IMR-90 (cell line): ENCODE results near the gene SLC16A1. TPM values are rescaled to one million over a fixed set of nuclear protein-coding genes. Genes with fewer than 3 reads are reported as not detected.

Experiments used
- ATAC-seq: fragments of 200-7000 bp; cut with Tn5 transposase; 2 replicates; pipeline ENCODE4 v1.9.1; 2020; ENCODE audit warnings: low read depth, mild to moderate bottlenecking, moderate library complexity
- BruUV-seq: library from RNA; stranded (reverse); fragments of 400-500 nt; replicated peaks from 2 replicates; lab custom pipeline; 2021; lab: Mats Ljungman, UMichigan
- CTCF ChIA-PET: fragments of 300-600 bp; formaldehyde crosslinking; extraction: SDS; loops from one replicate; lab custom pipeline; 2021; ENCODE audit warnings: antibody characterized with exemption; lab: Yijun Ruan, JAX
- POLR2A ChIA-PET: fragments of 300-600 bp; sonication (Branson Sonifier 250); formaldehyde crosslinking; loops from one replicate; lab custom pipeline; 2022; ENCODE audit warnings: antibody characterized with exemption; ENCODE audit not compliant: unreplicated experiment; lab: Charles Lee
- DNase-seq: peaks from one replicate; pipeline ENCODE4 v3.0.0; 2013
- H2AFZ ChIP-seq: replicated peaks from 2 replicates; pipeline ENCODE3; 2013; ENCODE audit warnings: low read length, mild to moderate bottlenecking; ENCODE audit not compliant: poor library complexity
- H2AK5ac ChIP-seq: 2 replicates; pipeline ENCODE4 v1.6.1; 2013; ENCODE audit warnings: low read depth, low read length, inconsistent platforms
- H2AK9ac ChIP-seq: replicated peaks from 2 replicates; pipeline ENCODE3; 2013; ENCODE audit warnings: mild to moderate bottlenecking, low read depth, low read length, moderate library complexity; ENCODE audit not compliant: poor library complexity
- H2BK120ac ChIP-seq: 2 replicates; pipeline ENCODE4 v1.6.1; 2013; ENCODE audit warnings: low read depth, low read length, inconsistent platforms
- H2BK15ac ChIP-seq: 3 replicates; pipeline ENCODE4 v1.6.1; 2013; ENCODE audit warnings: low read depth, low read length, inconsistent platforms
- H2BK20ac ChIP-seq: 2 replicates; pipeline ENCODE4 v1.6.1; 2013; ENCODE audit warnings: low read depth, mild to moderate bottlenecking, inconsistent platforms, low read length, moderate library complexity
- H2BK5ac ChIP-seq: 2 replicates; pipeline ENCODE4 v1.6.1; 2013; ENCODE audit warnings: mild to moderate bottlenecking, low read depth, low read length, inconsistent platforms; ENCODE audit not compliant: poor library complexity, severe bottlenecking
- H3K14ac ChIP-seq: replicated peaks from 2 replicates; pipeline ENCODE4 v1.6.1; 2013; ENCODE audit warnings: low read depth, low read length, inconsistent platforms
- H3K18ac ChIP-seq: 2 replicates; pipeline ENCODE4 v1.6.1; 2013; ENCODE audit warnings: low read depth, low read length, control low read depth
- H3K23ac ChIP-seq: 2 replicates; pipeline ENCODE4 v1.6.1; 2013; ENCODE audit warnings: low read depth, low read length, inconsistent platforms
- H3K27ac ChIP-seq: 2 replicates; pipeline ENCODE4 v1.5.1; 2013; ENCODE audit warnings: mild to moderate bottlenecking, control low read depth, low read length; ENCODE audit not compliant: insufficient read depth
- H3K27me3 ChIP-seq: 2 replicates; pipeline ENCODE4 v1.6.1; 2013; ENCODE audit warnings: low read length; ENCODE audit not compliant: control insufficient read depth, insufficient read depth
- H3K36me3 ChIP-seq: 2 replicates; pipeline ENCODE4 v1.6.1; 2013; ENCODE audit warnings: low read length, mixed read lengths; ENCODE audit not compliant: control insufficient read depth, insufficient read depth
- H3K4ac ChIP-seq: 2 replicates; pipeline ENCODE4 v1.6.1; 2013; ENCODE audit warnings: low read depth, low read length, inconsistent platforms
- H3K4me1 ChIP-seq: 2 replicates; pipeline ENCODE4 v1.6.1; 2013; ENCODE audit warnings: low read length, mixed read lengths; ENCODE audit not compliant: control insufficient read depth, insufficient read depth
- H3K4me2 ChIP-seq: 2 replicates; pipeline ENCODE4 v1.6.1; 2013; ENCODE audit warnings: low read depth, mild to moderate bottlenecking, control low read depth, low read length, moderate library complexity
- H3K4me3 ChIP-seq: 2 replicates; pipeline ENCODE4 v1.5.1; 2013; ENCODE audit warnings: low read depth, mild to moderate bottlenecking, control low read depth, low read length, moderate library complexity; ENCODE audit not compliant: insufficient read depth
- H3K56ac ChIP-seq: 2 replicates; pipeline ENCODE4 v1.6.1; 2013; ENCODE audit warnings: low read length, inconsistent platforms; ENCODE audit not compliant: insufficient read depth; ENCODE audit errors: extremely low read depth
- H3K79me1 ChIP-seq, 2 experiments: 2 replicates each; pipeline ENCODE4 v1.6.1; 2013; ENCODE audit warnings: low read length in 2 of 2, inconsistent platforms in 1 of 2, low read depth in 1 of 2
- H3K9ac ChIP-seq: 2 replicates; pipeline ENCODE4 v1.6.1; 2013; ENCODE audit warnings: low read depth, low read length, control low read depth
- H3K9me1 ChIP-seq: 2 replicates; pipeline ENCODE4 v1.6.1; 2013; ENCODE audit warnings: low read length, inconsistent platforms; ENCODE audit not compliant: insufficient read depth
- H3K9me3 ChIP-seq: 2 replicates; pipeline ENCODE4 v1.6.1; 2013; ENCODE audit warnings: low read length; ENCODE audit not compliant: control insufficient read depth, insufficient read depth
- H4K20me1 ChIP-seq: 2 replicates; pipeline ENCODE4 v1.6.1; 2013; ENCODE audit warnings: low read length, inconsistent platforms; ENCODE audit not compliant: insufficient read depth
- H4K5ac ChIP-seq: 2 replicates; pipeline ENCODE4 v1.6.1; 2013; ENCODE audit warnings: mild to moderate bottlenecking, low read depth, low read length, control low read depth
- H4K8ac ChIP-seq, 2 experiments: 2 replicates each; pipeline ENCODE4 v1.6.1; 2013; ENCODE audit warnings: low read depth in 2 of 2, low read length in 2 of 2, control low read depth in 1 of 2, inconsistent platforms in 1 of 2
- H4K91ac ChIP-seq: 2 replicates; pipeline ENCODE4 v1.6.1; 2013; ENCODE audit warnings: low read depth, low read length, inconsistent platforms; ENCODE audit not compliant: insufficient read depth
- CEBPB ChIP-seq: IDR thresholded peaks from 2 replicates; pipeline ENCODE4 v1.6.1; 2012; ENCODE audit warnings: low read depth, low read length, improper control_type of control experiment
- CHD1 ChIP-seq: IDR thresholded peaks from 2 replicates; pipeline ENCODE4 v1.6.1; 2012; ENCODE audit warnings: low read depth, low read length, improper control_type of control experiment
- FOS ChIP-seq: fragments of 150-350 bp; IDR thresholded peaks from 2 replicates; pipeline ENCODE4 v1.6.1; 2016; ENCODE audit warnings: low read depth, low read length
- MAFK ChIP-seq: IDR thresholded peaks from 2 replicates; pipeline ENCODE4 v1.6.1; 2012; ENCODE audit warnings: low read depth, low read length, improper control_type of control experiment
- MAZ ChIP-seq: IDR thresholded peaks from 2 replicates; pipeline ENCODE4 v1.6.1; 2012; ENCODE audit warnings: low read depth, mild to moderate bottlenecking, low read length, improper control_type of control experiment, moderate library complexity, borderline replicate concordance
- MXI1 ChIP-seq: IDR thresholded peaks from 2 replicates; pipeline ENCODE4 v1.6.1; 2012; ENCODE audit warnings: low read depth, mild to moderate bottlenecking, low read length, moderate library complexity, borderline replicate concordance
- NFE2L2 ChIP-seq: fragments of 150-350 bp; IDR thresholded peaks from 2 replicates; pipeline ENCODE4 v1.6.1; 2016; ENCODE audit warnings: low read depth, mild to moderate bottlenecking, low read length
- POLR2A ChIP-seq: IDR thresholded peaks from 2 replicates; pipeline ENCODE4 v1.6.1; 2012; ENCODE audit warnings: mild to moderate bottlenecking, low read depth, low read length
- RCOR1 ChIP-seq: IDR thresholded peaks from 2 replicates; pipeline ENCODE4 v1.6.1; 2012; ENCODE audit warnings: mild to moderate bottlenecking, low read length, improper control_type of control experiment; ENCODE audit not compliant: insufficient replicate concordance
- RFX5 ChIP-seq: IDR thresholded peaks from 2 replicates; pipeline ENCODE4 v1.8.0; 2012; ENCODE audit warnings: low read depth, mild to moderate bottlenecking, low read length, moderate library complexity
- SMC3 ChIP-seq: fragments of 150-350 bp; IDR thresholded peaks from 2 replicates; pipeline ENCODE4 v1.6.1; 2016; ENCODE audit warnings: low read depth, mild to moderate bottlenecking, antibody characterized with exemption, low read length, moderate library complexity
- WGBS, 2 experiments: methylation state at CpG; one replicate each; pipeline versions ENCODE4 v1.1.5 to v1.1.7; 2013; ENCODE audit warnings: missing lambda C conversion rate in 2 of 2; ENCODE audit not compliant: insufficient read length in 1 of 2; ENCODE audit errors: extremely low coverage in 2 of 2; 5-methylcytosine and 5-hydroxymethylcytosine counted together
- dilution Hi-C: fragments of 300-500 bp; cut with HindIII; formaldehyde crosslinking; loops from one replicate; pipeline ENCODE4 v1.14.3; 2018; ENCODE audit warnings: low sequenced_read_pairs; ENCODE audit not compliant: unreplicated experiment
- in situ Hi-C: fragments of 300-500 bp; cut with MboI; formaldehyde crosslinking; loops from 3 replicates; pipeline ENCODE4 v1.14.3; 2019; ENCODE audit warnings: low sequenced_read_pairs, inconsistent platforms, mixed read lengths
- intact Hi-C: fragments of 100-400 bp; cut with micrococcal nuclease; formaldehyde crosslinking; loops from 2 replicates; pipeline ENCODE4 v1.10.0; 2022
- polyA plus RNA-seq, 3 experiments: library from polyadenylated mRNA; depleted of rRNA; stranded (reverse); fragments of >200 nt; gene quantifications; 2 replicates each; pipeline ENCODE4 v1.2.3, GENCODE V29; 2012; ENCODE audit warnings: low replicate concordance in 1 of 3
- total RNA-seq: library from RNA; depleted of rRNA; stranded (reverse); fragments of >200 nt; gene quantifications from 2 replicates; pipeline ENCODE4 v1.2.3, GENCODE V29; 2012
- TF ChIP-seq, protein P1 (sequence below): conservative IDR thresholded peaks from 2 replicates; pipeline ENCODE4 v1.5.1; 2012; ENCODE audit warnings: mild to moderate bottlenecking, low read depth, low read length, improper control_type of control experiment
- TF ChIP-seq, protein P2 (sequence below): fragments of 150-350 bp; IDR thresholded peaks from 2 replicates; pipeline ENCODE4 v1.6.1; 2017; ENCODE audit warnings: mild to moderate bottlenecking, antibody characterized with exemption, low read length, low read depth

SLC16A1 gene
- total and polyA plus RNA-seq, 2 of the 4 experiments (the other 2 are of a cell fraction) = 32.9 to 156 TPM

DNA sequence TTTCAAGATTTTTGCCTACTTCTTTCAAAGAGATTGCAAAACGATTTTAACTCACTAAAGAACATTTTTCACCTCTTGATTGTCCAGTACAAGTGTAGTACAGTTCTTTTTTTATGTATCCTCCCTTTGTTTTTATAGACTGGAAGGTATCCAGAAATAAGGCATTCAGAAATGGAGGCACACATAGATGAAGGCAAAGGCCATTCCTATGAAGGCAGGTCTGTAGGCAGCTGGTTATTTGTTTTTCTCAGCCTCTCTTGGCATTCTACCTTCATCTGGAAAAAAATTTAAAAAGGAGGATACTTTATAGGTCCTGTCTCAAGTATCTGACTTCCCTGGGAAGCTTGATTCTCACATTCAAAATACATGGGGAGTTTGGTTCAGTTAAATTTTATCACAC lies 18.6 kb upstream of the SLC16A1 start:
- POLR2A ChIA-PET = no interaction called here

More for the DNA sequence above, 18.6 kb upstream of the SLC16A1 start:
- Histone ChIP-seq H2BK5ac (no peak overlapping the region), H4K8ac (no peak overlapping the region), H3K18ac (no peak overlapping the region), H3K79me1 (peaks cover 4 to 7% of the 10 kb centered on the region in 2 experiments; a peak in 2 of 4 replicates), H3K4me3 (no peak overlapping the region), H2BK15ac (no peak overlapping the region), H3K14ac (no peak overlapping the region), H2BK120ac (no peak overlapping the region), H2BK20ac (no peak overlapping the region), H3K36me3 (no peaks in the 10 kb centered on the region; the same call in 1 of the 2 replicates), H3K9ac (no peak overlapping the region), H3K56ac (no peak overlapping the region), H3K9me1 (peaks cover 10% of the 10 kb centered on the region; the same call in 1 of the 2 replicates), H4K91ac (no peak overlapping the region), H3K9me3 (no peaks in the 10 kb centered on the region), H4K20me1 (no peaks in the 10 kb centered on the region), H2AFZ (no peak overlapping the region), H3K27ac (no peak overlapping the region), H3K4ac (no peak overlapping the region), H2AK5ac (no peak overlapping the region), H4K5ac (no peak overlapping the region), H2AK9ac (no peak overlapping the region), H3K4me1 (no peaks in the 10 kb centered on the region; the same call in 1 of the 2 replicates), H3K23ac (no peak overlapping the region), H3K27me3 (no peaks in the 10 kb centered on the region), H3K4me2 (no peak overlapping the region)
- TF ChIP-seq RFX5 = no peak
- TF ChIP-seq, protein P1, sequence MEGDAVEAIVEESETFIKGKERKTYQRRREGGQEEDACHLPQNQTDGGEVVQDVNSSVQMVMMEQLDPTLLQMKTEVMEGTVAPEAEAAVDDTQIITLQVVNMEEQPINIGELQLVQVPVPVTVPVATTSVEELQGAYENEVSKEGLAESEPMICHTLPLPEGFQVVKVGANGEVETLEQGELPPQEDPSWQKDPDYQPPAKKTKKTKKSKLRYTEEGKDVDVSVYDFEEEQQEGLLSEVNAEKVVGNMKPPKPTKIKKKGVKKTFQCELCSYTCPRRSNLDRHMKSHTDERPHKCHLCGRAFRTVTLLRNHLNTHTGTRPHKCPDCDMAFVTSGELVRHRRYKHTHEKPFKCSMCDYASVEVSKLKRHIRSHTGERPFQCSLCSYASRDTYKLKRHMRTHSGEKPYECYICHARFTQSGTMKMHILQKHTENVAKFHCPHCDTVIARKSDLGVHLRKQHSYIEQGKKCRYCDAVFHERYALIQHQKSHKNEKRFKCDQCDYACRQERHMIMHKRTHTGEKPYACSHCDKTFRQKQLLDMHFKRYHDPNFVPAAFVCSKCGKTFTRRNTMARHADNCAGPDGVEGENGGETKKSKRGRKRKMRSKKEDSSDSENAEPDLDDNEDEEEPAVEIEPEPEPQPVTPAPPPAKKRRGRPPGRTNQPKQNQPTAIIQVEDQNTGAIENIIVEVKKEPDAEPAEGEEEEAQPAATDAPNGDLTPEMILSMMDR = no peak
- TF ChIP-seq SMC3 = no peak
- no peak for TF ChIP-seq POLR2A
- TF ChIP-seq, protein P2, sequence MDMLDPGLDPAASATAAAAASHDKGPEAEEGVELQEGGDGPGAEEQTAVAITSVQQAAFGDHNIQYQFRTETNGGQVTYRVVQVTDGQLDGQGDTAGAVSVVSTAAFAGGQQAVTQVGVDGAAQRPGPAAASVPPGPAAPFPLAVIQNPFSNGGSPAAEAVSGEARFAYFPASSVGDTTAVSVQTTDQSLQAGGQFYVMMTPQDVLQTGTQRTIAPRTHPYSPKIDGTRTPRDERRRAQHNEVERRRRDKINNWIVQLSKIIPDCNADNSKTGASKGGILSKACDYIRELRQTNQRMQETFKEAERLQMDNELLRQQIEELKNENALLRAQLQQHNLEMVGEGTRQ = no peak
- no peak for TF ChIP-seq FOS
- no peak for TF ChIP-seq CHD1
- TF ChIP-seq RCOR1 = no peak
- no peak for TF ChIP-seq NFE2L2
- TF ChIP-seq CEBPB = no peak
- TF ChIP-seq MXI1 = no peak
- no peak for TF ChIP-seq MAZ
- no peak for TF ChIP-seq MAFK
- in situ Hi-C loops = no loop called here
- dilution Hi-C loops = no loop called here
- CTCF ChIA-PET = no interaction called here
- intact Hi-C loops = no loop called here
- no peak for DNase-seq
- WGBS, 2 experiments = no CpG with 5 or more reads among the region's 1 CpG
- BruUV-seq = no TSS peak
- no peak for ATAC-seq
